NCI-H2081 (cell line): Measurements from ENCODE around the gene HBM.
A peak's percentile ranks its signal among the peaks of the same experiment; 100 is the strongest.
"Not testable (repeated sequence)": the region's sequence is repeated elsewhere in the genome, so short reads cannot be mapped to it uniquely, and the experiment has no call there.

Source experiments
- DNase-seq, 2 experiments: peaks; one replicate each; lab custom pipeline; 2025; lab: John Stamatoyannopoulos, UW

Gene HBM

DNA sequence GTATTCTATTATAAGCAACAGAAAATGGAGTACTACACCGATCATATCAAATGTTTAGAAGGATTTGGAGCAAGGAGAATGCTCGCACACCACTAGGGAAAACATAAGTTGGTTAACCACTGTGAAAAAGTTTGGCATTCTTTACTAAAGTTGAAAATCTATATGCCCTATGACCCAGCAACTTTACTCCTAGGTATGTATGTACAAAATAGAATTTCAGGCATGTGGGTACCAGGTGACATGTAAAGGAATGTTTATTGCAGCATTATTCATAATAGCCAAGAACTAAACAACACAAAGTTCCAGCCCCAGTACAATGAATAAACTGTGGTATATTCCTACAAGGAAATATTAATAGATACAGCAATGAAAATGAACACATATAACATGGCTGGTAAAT is 19.1 kb upstream of the HBM start:
- no peak for DNase-seq

DNA sequence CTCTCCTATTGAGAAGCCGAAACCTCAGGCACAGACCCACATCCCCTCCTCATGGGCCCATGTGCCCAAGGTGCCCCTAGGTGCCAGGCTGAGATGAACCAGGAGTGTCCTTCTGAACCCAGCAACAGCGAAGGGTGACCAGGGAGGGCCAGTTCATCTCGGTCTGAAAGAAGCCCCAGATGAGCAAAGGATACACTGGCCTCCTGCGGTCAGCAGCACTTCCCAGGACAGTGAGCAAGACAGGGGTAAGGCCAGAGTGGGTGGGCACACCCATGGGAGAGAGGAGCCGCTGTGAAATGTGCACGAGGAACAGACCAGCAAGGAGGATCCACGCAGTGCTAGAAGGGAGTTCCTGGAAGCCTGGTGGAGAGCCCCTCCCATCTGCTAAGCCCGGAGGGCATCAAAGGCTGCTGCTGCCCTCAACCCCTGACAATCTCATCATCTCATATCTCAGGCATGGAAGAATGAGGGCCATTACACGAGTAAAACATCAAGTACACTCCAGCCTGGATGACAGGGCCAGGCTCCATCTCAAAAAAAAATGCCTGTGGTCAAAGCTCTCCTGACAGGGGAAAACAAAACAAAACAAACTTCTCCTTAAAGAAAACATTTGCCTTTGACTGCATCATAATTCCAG is 16.6 kb upstream of the HBM start:
- no peak for DNase-seq

DNA sequence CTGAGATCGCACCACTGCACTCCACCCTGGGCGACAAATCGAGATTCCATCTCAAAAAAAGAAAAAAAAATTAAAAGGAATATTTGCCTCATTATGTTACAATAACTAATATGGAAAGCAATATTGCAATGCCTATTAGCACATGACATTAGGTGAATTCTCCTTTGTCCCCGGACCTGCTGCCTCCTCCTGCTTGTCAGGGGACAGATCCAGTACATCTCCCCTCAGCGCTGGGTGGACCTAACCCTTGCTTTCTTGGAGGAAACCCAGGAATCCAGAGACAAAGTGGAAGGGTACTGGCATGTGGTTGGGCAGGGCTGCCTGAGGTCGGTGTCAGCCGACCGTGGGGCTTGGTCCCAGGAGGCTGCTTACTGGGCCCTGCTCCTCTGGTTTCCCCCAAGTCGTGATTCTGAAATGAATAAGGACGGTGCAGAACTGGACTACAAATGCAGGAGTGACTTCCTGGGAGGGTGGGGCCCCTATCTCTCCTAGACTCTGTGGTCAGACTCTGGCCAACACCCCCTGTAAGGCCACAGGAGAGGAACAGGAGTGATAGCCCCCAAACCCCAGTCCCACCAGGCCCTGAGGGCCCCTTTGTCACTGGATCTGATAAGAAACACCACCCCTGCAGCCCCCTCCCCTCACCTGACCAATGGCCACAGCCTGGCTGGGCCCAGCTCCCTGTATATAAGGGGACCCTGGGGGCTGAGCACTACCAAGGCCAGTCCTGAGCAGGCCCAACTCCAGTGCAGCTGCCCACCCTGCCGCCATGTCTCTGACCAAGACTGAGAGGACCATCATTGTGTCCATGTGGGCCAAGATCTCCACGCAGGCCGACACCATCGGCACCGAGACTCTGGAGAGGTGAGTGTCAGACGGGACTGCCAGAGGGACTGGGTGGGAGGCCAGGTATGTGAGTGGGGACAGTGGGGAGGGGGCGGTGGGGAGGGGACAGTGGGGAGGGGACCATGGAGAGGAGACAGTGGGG is 13.3 kb upstream of the HBM start, which contains the start of gene HBZ:
Gene HBZ (plus strand): TSS at position 504 of the 988 bp plus-strand sequence. CDS start 266 bp downstream, at position 770.
- DNase-seq = no peak

DNA sequence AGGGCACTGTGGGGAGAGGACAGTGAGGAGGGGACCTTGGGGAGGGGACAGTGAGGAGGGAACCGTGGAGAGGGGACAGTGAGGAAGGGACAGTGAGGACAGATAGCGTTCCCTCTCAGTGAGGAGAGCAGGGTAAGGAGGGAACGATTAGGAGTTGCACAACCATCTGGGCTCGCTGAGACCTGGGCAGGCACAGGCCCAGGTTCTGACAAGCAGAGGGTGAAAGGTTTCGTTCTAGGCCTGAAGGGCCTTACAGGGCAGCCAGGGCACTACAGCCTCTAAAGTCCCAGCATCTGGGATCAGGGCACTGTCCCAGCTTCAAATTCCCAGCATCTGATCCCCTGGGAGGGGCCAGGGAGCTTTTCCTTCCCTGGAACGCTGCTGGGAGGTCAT is 12.7 kb upstream of the HBM start:
- not testable (repeated sequence) for DNase-seq

DNA sequence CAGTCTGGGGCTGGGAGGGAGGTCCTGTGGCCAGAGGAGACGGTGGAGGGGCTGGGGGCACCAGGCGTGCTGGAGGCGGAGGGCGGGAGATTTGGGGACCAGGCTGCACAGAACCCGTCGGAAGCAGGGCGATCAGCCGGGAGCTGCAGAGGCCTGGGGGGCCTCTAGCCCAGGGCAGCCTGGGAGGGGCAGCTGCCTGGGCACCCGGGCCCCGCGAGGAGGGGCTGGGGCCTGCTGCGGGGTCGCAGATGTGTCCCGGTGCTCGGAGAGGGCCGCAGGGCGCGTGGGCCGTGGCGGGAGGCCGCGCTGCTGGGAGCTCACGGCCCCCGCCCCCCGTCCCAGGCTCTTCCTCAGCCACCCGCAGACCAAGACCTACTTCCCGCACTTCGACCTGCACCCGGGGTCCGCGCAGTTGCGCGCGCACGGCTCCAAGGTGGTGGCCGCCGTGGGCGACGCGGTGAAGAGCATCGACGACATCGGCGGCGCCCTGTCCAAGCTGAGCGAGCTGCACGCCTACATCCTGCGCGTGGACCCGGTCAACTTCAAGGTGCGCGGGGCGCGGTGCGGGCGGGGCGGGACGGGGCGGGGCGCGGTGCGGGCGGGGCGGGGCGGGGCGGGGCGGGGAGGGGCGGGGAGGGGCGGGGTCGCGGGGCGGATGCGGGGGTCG is 12.1 kb upstream of the HBM start:
- DNase-seq = not testable (repeated sequence)

DNA sequence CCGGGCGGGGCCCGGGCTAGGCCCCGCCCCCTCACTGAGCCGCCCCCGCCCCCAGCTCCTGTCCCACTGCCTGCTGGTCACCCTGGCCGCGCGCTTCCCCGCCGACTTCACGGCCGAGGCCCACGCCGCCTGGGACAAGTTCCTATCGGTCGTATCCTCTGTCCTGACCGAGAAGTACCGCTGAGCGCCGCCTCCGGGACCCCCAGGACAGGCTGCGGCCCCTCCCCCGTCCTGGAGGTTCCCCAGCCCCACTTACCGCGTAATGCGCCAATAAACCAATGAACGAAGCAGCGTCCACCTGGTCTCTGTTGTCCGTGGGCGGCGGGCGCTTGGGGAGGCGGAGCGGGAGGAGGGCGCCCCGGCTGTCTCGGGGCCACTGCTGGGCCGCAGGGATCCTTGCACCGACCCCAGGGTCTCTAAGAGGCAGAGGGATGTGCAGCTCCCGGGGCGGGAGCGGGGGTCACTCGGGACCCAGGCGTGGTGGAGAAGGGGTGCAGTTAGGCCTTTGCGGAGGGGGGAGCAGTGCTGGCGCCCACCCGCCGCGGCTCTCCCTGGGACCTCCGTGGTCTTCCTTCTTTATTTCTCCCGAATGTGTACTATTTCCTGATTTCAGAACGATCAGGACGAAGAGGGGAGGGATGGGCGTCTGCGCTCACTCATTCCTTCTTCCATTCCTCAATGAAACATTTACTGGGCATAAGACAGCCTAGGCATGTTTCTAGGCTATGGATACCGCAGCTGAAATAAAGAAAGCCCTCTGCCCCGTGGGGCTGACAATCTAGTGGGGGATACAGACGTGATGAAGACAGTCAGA is 11.4 kb upstream of the HBM start:
- DNase-seq = peak; percentile 6 to 28

DNA sequence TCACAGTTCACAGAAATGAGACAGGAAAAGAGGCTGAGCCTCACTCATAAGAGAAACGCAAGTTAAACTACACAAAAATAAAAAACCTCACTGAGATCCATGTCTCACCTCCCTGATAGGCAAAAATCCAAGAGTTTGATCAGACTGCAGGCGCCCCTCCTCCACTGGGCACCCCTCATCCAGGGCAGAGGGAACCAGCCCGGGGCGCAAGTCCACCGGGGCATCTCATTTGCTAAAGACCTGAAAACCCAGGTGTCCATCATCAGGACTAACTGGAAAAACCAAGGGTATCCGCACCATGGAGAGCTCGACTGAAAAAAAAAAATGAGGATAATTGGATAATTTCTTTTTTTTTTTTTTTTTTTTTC is 10.8 kb upstream of the HBM start:
- DNase-seq = no peak

DNA sequence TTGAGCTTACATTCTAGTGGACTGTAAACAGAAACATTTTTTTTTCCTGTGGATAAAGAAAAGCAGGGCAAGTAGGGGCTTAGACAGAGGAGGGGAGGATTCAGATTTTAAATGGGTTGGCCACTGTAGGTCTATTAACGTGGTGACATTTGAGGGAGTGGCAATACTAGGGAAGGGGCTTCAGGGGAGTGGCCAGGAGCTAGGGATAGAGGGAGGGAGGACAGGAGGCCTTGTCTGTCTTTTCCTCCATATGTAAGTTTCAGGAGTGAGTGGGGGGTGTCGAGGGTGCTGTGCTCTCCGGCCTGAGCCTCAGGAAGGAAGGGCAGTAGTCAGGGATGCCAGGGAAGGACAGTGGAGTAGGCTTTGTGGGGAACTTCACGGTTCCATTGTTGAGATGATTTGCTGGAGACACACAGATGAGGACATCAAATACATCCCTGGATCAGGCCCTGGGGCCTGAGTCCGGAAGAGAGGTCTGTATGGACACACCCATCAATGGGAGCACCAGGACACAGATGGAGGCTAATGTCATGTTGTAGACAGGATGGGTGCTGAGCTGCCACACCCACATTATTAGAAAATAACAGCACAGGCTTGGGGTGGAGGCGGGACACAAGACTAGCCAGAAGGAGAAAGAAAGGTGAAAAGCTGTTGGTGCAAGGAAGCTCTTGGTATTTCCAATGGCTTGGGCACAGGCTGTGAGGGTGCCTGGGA is 6.5 kb upstream of the HBM start:
- no peak for DNase-seq

DNA sequence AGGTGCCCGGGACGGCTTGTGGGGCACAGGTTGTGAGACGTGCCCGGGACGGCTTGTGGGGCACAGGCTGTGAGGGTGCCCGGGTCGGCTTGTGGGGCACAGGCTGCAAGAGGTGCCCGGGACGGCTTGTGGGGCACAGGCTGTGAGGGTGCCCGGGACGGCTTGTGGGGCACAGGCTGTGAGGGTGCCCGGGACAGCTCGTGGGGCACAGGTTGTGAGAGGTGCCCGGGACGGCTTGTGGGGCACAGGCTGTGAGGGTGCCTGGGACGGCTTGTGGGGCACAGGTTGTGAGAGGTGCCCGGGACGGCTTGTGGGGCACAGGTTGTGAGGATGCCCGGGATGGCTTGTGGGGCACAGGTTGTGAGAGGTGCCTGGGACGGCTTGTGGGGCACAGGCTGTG is 5.5 kb upstream of the HBM start:
- not testable (repeated sequence) for DNase-seq

DNA sequence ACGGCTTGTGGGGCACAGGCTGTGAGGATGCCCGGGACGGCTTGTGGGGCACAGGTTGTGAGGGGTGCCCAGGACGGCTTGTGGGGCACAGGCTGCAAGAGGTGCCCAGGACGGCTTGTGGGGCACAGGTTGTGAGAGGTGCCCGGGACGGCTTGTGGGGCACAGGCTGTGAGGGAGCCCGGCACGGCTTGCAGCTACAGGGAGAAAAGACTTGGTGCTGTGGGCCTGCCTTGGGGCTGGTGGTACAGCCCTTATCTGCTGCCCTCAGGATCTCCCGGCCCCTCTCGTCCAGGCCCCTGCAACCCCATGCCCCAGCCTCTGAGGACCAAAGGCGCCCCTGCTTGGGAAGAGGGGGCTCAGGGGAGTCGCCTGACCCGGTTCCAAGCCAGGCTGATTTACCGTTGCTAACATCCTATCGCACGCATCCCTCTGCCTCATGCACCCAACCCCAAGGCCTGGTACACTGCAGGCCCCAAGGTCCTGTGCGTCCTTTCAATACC is 5.0 kb upstream of the HBM start:
- no peak for DNase-seq

DNA sequence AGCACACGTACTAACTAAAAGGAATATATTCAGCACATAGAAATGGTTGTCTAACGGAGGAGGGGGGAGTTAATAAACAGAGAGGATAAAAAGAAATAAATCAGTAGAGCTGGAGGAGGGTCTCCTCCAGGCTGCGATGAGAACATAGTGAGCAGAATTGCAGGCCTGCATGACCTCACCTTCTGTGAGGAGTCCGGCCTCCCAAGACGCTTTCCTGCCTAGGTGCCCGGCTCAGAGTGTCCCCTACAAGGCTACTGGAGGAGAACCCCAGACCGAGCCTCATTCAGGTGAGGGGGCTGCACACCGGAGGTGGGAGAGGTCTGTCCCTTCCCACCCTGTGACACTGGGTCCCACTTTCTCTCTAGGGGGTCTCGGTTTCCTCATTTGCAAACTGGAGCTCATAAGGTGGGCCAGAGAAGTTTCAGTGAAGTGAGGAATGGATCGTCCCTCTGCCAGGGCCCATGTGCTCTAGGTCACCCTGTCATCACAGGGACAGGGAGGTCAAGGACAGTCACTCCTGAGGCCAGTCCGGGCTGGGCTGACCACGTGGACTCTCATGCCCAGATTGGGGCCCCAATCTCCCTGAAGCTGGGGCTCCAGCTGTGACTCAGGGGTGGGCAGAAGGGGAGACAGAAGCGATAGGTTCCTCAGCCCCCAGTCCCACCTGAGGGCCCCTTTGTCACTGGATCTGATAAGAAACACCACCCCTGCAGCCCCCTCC is 3.3 kb upstream of the HBM start:
- no peak for DNase-seq

DNA sequence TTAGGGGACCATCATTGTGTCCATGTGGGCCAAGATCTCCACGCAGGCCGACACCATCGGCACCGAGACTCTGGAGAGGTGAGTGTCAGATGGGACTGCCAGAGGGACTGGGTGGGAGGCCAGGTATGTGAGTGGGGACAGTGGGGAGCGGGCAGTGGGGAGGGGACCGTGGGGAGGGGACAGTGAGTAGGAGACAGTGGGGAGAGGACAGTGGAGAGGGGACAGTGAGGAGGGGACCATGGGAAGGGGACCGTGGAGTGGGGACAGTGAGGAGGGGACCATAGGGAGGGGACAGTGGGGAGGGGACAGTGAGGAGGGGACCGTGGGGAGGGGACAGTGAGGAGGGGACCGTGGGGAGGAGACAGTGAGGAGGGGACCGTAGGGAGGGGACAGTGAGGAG is 2.6 kb upstream of the HBM start:
- not testable (repeated sequence) for DNase-seq

DNA sequence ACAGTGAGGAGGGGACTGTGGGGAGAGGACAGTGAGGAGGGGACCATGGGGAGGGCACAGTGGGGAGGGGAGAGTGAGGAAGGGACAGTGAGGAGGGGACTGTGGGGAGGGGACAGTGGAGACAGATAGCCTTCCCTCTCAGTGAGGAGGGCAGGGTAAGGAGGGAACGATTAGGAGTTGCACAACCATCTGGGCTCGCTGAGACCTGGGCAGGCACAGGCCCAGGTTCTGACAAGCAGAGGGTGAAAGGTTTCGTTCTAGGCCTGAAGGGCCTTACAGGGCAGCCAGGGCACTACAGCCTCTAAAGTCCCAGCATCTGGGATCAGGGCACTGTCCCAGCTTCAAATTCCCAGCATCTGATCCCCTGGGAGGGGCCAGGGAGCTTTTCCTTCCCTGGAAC is 2.1 kb upstream of the HBM start:
- not testable (repeated sequence) for DNase-seq

DNA sequence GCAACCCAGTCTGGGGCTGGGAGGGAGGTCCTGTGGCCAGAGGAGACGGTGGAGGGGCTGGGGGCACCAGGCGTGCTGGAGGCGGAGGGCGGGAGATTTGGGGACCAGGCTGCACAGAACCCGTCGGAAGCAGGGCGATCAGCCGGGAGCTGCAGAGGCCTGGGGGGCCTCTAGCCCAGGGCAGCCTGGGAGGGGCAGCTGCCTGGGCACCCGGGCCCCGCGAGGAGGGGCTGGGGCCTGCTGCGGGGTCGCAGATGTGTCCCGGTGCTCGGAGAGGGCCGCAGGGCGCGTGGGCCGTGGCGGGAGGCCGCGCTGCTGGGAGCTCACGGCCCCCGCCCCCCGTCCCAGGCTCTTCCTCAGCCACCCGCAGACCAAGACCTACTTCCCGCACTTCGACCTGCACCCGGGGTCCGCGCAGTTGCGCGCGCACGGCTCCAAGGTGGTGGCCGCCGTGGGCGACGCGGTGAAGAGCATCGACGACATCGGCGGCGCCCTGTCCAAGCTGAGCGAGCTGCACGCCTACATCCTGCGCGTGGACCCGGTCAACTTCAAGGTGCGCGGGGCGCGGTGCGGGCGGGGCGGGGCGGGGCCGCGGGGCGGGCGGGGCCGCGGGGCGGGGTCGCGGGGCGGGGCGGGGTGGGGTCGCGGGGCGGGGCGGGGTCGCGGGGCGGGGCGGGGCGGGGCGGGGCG is 1.5 kb upstream of the HBM start:
- not testable (repeated sequence) for DNase-seq

DNA sequence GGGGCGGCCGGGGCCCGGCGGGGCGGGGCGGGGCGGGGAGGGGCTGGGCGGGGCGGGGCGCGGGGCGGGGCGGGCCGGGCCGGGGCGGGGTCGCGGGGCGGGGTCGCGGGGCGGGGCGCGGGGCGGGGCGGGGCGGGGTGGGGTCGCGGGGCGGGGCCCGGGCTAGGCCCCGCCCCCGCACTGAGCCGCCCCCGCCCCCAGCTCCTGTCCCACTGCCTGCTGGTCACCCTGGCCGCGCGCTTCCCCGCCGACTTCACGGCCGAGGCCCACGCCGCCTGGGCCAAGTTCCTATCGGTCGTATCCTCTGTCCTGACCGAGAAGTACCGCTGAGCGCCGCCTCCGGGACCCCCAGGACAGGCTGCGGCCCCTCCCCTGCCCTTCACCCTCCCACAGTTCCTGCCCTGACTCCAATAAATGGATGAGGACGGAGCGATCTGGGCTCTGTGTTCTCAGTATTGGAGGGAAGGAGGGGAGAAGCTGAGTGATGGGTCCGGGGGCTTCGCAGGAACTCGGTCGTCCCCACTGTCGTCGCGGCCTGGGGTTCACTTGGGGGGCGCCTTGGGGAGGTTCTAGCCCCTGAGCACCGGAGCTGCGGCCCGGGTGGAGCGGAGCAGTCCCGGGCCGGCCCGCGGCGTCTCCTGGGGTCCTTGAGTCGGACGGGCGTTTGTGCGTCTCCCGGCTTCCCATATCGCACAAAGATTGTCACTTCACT is 795 bp upstream of the HBM start:
- no peak for DNase-seq

DNA sequence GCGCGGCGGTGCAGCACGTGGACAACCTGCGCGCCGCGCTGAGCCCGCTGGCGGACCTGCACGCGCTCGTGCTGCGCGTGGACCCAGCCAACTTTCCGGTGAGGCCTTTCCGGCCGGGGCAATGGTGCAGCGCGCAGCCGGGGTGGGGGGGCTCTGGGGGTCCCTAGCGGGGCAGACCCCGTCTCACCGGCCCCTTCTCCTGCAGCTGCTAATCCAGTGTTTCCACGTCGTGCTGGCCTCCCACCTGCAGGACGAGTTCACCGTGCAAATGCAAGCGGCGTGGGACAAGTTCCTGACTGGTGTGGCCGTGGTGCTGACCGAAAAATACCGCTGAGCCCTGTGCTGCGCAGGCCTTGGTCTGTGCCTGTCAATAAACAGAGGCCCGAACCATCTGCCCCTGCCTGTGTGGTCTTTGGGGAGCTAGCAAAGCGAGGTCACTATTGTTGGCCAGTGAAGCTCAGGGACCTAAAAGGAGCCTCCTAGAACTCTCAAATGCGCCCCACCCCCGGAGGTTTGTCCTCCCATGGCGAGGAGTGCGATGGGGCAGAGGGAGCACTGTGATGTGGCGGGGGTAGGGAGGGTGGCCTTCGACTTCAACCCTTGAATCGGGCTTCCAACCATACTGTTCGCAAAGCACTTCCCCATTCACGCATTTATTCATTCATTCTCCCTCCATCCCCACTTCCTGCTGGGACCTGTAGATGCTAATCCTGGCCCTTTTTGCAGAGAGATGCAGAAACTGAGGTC is 770 bp downstream of the HBM start:
- no peak for DNase-seq

DNA sequence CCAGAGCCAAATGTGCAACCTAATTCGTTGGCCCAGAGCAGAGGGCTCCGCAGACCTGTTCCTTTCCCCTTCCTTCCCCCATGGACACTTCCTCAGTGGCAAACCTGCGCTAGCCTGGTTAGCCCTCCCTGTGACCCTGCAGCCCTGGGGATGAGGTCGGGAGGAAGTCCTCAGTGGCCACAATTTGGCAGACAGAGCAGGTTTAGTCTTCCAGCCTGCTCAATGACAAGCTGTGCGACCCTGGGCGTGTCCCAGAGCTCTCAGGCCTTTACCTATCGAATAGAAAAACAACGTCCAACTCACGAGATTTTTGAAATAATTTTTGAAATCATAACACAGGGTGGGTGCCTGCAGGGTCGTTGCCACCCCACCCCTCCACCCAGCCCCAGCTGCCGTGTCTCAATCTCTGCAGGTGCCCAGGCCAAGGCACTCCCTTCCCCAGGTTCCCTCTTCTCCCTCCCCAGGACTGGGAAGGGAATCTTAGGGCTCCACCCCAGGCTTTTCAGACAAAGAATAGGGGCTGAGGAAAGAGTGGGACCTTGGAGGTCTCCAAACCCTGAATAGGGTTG is 1.4 kb downstream of the HBM start:
- no peak for DNase-seq

DNA sequence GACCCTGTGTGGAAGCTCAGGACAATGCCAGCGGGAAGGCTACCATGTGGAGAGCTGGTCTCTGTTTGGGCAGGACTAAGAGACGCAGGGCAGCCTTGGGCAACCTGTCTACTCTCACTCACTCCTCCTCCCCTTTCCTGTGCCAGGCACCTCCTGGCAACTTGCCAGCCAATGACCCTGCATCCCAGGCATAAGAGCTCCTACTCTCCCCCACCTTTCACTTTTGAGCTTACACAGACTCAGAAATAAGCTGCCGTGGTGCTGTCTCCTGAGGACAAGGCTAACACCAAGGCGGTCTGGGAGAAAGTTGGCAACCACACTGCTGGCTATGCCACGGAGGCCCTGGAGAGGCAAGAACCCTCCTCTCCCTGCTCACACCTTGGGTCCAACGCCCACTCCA is 2.6 kb downstream of the HBM start:
- peak in 1 of 2 experiments; percentile 10 for DNase-seq
